Measurements from ENCODE around the gene KCNQ1. TPM values are rescaled to one million over a fixed set of nuclear protein-coding genes. Genes with fewer than 3 reads are reported as not detected.

Gene KCNQ1
- total RNA-seq, 4 donors from 2014 or later: 2.6 to 12.7 (median 4.9) TPM

- Histone ChIP-seq H3K36me3 (no peaks in the 10 kb centered on the region), H3K9me3 (no peaks in the 10 kb centered on the region), H3K27ac (no peak overlapping the region), H3K27me3 (no peaks in the 10 kb centered on the region), H3K4me1 (no peaks in the 10 kb centered on the region), H3K4me3 (no peak overlapping the region)
- ATAC-seq: no peak
- 87 to 92% methylated on average over 6 to 19 of the region's 28 CpGs for WGBS, 2 donors (ENCODE audit: low coverage in 1 of 2)
- TF ChIP-seq POLR2AphosphoS5 (IDR thresholded peaks at IDR 0.05) (no peak), POLR2A (IDR thresholded peaks at IDR 0.05) (no peak), CTCF (IDR thresholded peaks at IDR 0.05) (no peak), EP300 (IDR thresholded peaks at IDR 0.05) (no peak)
Observed at GRCh38 chr11:2563213-2564007, 118.6 kb downstream of the KCNQ1 start.

GRCh38 chr11:2564008-2564530, 119.3 kb downstream of the KCNQ1 start:
- Histone ChIP-seq H3K36me3 (no peaks in the 10 kb centered on the region), H3K9me3 (no peaks in the 10 kb centered on the region), H3K27me3 (no peaks in the 10 kb centered on the region), H3K27ac (no peak overlapping the region), H3K4me3 (no peak overlapping the region), H3K4me1 (no peaks in the 10 kb centered on the region)
- WGBS, 2 donors (ENCODE audit: low coverage in 1 of 2): 98 to 100% methylated on average over 3 to 4 of the region's 14 CpGs
- TF ChIP-seq POLR2A (IDR thresholded peaks at IDR 0.05) (no peak), EP300 (IDR thresholded peaks at IDR 0.05) (no peak), POLR2AphosphoS5 (IDR thresholded peaks at IDR 0.05) (no peak), CTCF (IDR thresholded peaks at IDR 0.05) (no peak)
- ATAC-seq: no peak

- no peak for TF ChIP-seq POLR2AphosphoS5 (IDR thresholded peaks at IDR 0.05)
- no peak for TF ChIP-seq POLR2A (IDR thresholded peaks at IDR 0.05)
- no peak for TF ChIP-seq CTCF (IDR thresholded peaks at IDR 0.05)
- no peak for TF ChIP-seq EP300 (IDR thresholded peaks at IDR 0.05)
- H3K27ac ChIP-seq: no peak overlapping the region
- no peaks in the 10 kb centered on the region for H3K36me3 ChIP-seq
- no peaks in the 10 kb centered on the region for H3K27me3 ChIP-seq
- no peaks in the 10 kb centered on the region for H3K9me3 ChIP-seq
- ATAC-seq: no peak
- no peak overlapping the region for H3K4me3 ChIP-seq
- no peaks in the 10 kb centered on the region for H3K4me1 ChIP-seq
- 69 to 77% methylated on average over 8 to 10 of the region's 16 CpGs for WGBS, 2 donors (ENCODE audit: low coverage in 1 of 2)
Observed at GRCh38 chr11:2564588-2565425, 120.0 kb downstream of the KCNQ1 start.

GRCh38 chr11:2565447-2566222, 120.8 kb downstream of the KCNQ1 start:
- 91% methylated on average over 5 of the region's 13 CpGs; no CpG with 5 or more reads in 1 of the 2 donors for WGBS, 2 donors (ENCODE audit: low coverage in 1 of 2)
- ATAC-seq: no peak
- no peaks in the 10 kb centered on the region for H3K4me1 ChIP-seq
- no peak overlapping the region for H3K27ac ChIP-seq
- no peaks in the 10 kb centered on the region for H3K9me3 ChIP-seq
- no peak for TF ChIP-seq CTCF (IDR thresholded peaks at IDR 0.05)
- no peak for TF ChIP-seq POLR2A (IDR thresholded peaks at IDR 0.05)
- no peak for TF ChIP-seq POLR2AphosphoS5 (IDR thresholded peaks at IDR 0.05)
- TF ChIP-seq EP300 (IDR thresholded peaks at IDR 0.05): no peak
- H3K36me3 ChIP-seq: no peaks in the 10 kb centered on the region
- no peaks in the 10 kb centered on the region for H3K27me3 ChIP-seq
- H3K4me3 ChIP-seq: no peak overlapping the region

Measured in gastroesophageal sphincter (tissue), 4 donors.